Immature natural killer cell (primary cell): ENCODE measurements around the gene STMP1. TPM values are rescaled to one million over a fixed set of nuclear protein-coding genes. Genes with fewer than 3 reads are reported as not detected.
A peak's percentile ranks its signal among the peaks of the same experiment; 100 is the strongest.
"Not testable (repeated sequence)": the region's sequence is repeated elsewhere in the genome, so short reads cannot be mapped to it uniquely, and the experiment has no call there.

Experiments
- DNase-seq, 3 donors: peaks; one replicate each; pipeline ENCODE4 v3.0.0; 2022; ENCODE audit warnings: mixed read lengths in 1 of 3
- H3K27ac Mint-ChIP-seq, 6 donors: one replicate each; pipeline ENCODE4 v1.8.0; 2020; ENCODE audit warnings: mixed read lengths in 6 of 6, mild to moderate bottlenecking in 5 of 6, inconsistent platforms in 4 of 6, moderate library complexity in 3 of 6
- H3K27me3 Mint-ChIP-seq, 3 donors: one replicate each; pipeline ENCODE4 v1.8.0; 2020 to 2021; ENCODE audit warnings: low read depth in 3 of 3, mild to moderate bottlenecking in 3 of 3, mixed read lengths in 3 of 3, moderate library complexity in 3 of 3, inconsistent platforms in 1 of 3
- H3K36me3 Mint-ChIP-seq, 3 donors: one replicate each; pipeline ENCODE4 v1.8.0; 2020; ENCODE audit warnings: mixed read lengths in 3 of 3, inconsistent platforms in 2 of 3, mild to moderate bottlenecking in 2 of 3
- H3K4me1 Mint-ChIP-seq, 2 donors: one replicate each; pipeline ENCODE4 v1.8.0; 2020; ENCODE audit warnings: inconsistent platforms in 2 of 2, mild to moderate bottlenecking in 2 of 2, mixed read lengths in 2 of 2, moderate library complexity in 1 of 2
- H3K4me3 Mint-ChIP-seq, 5 donors: one replicate each; pipeline ENCODE4 v1.8.0; 2020; ENCODE audit warnings: mild to moderate bottlenecking in 5 of 5, mixed read lengths in 5 of 5, inconsistent platforms in 3 of 5, moderate library complexity in 3 of 5
- H3K9me3 Mint-ChIP-seq, 6 donors: one replicate each; pipeline ENCODE4 v1.8.0; 2020; ENCODE audit warnings: mild to moderate bottlenecking in 6 of 6, mixed read lengths in 6 of 6, inconsistent platforms in 4 of 6, moderate library complexity in 3 of 6
- polyA plus RNA-seq, 3 donors: library from polyadenylated mRNA; unstranded; fragments of 300-500 nt; fragmentation: Illumina TruSeq; gene quantifications; one replicate each; pipeline ENCODE4 v1.2.3, GENCODE V29; 2021

STMP1 gene
- polyA plus RNA-seq, result 10 to 100 TPM; 67.5 to 92.1 (median 74.8) TPM

GRCh38 chr7:135662373-135663114 lies at the start of gene STMP1:
Gene STMP1, plus strand, starts transcription at chr7:135662514.
- H3K4me3 Mint-ChIP-seq, result peak within 1 kb of the TSS; percentile 96 to 99 (median 97)
- no peaks in the 10 kb centered on the region for H3K9me3 Mint-ChIP-seq
- H3K27me3 Mint-ChIP-seq, result peaks cover 5 to 9% (median 7%) of the 10 kb centered on the region in 3 donors
- DNase-seq, result peak; percentile 94 to 95 (median 95)
- H3K27ac Mint-ChIP-seq, result peak within 1 kb of the TSS; percentile 86 to 97 (median 94)
- peaks cover 0 to 3% (median 3%) of the 10 kb centered on the region in 3 donors for H3K36me3 Mint-ChIP-seq
- peaks cover 31 to 41% of the 10 kb centered on the region in 2 donors for H3K4me1 Mint-ChIP-seq

GRCh38 chr7:135616136-135616535 lies 46.2 kb upstream of the STMP1 start:
- no peak for DNase-seq
- no peaks in the 10 kb centered on the region for H3K27me3 Mint-ChIP-seq
- H3K4me3 Mint-ChIP-seq, result no peak overlapping the region
- peaks cover 8 to 26% (median 25%) of the 10 kb centered on the region in 3 donors for H3K36me3 Mint-ChIP-seq
- H3K9me3 Mint-ChIP-seq, result no peaks in the 10 kb centered on the region
- H3K4me1 Mint-ChIP-seq, result no peaks in the 10 kb centered on the region
- no peak overlapping the region for H3K27ac Mint-ChIP-seq

- Mint-ChIP-seq H3K4me3 (no peak overlapping the region), H3K27me3 (no peaks in the 10 kb centered on the region), H3K4me1 (no peaks in the 10 kb centered on the region), H3K27ac (no peak overlapping the region), H3K36me3 (peaks cover 4 to 21% (median 18%) of the 10 kb centered on the region in 3 donors), H3K9me3 (no peaks in the 10 kb centered on the region)
- DNase-seq, result no peak
Measured at GRCh38 chr7:135617781-135618180, 44.5 kb upstream of the STMP1 start.

- H3K27ac Mint-ChIP-seq, result no peak overlapping the region
- no peak overlapping the region for H3K4me3 Mint-ChIP-seq
- H3K9me3 Mint-ChIP-seq, result no peaks in the 10 kb centered on the region
- DNase-seq, result no peak
- peaks cover 7 to 21% (median 21%) of the 10 kb centered on the region in 3 donors for H3K36me3 Mint-ChIP-seq
- no peaks in the 10 kb centered on the region for H3K4me1 Mint-ChIP-seq
- H3K27me3 Mint-ChIP-seq, result no peaks in the 10 kb centered on the region
Measured at GRCh38 chr7:135618510-135618909, 43.8 kb upstream of the STMP1 start.

- Mint-ChIP-seq H3K9me3 (no peaks in the 10 kb centered on the region), H3K4me3 (no peak overlapping the region), H3K27me3 (no peaks in the 10 kb centered on the region), H3K27ac (no peak overlapping the region), H3K4me1 (no peaks in the 10 kb centered on the region), H3K36me3 (peaks cover 17 to 33% (median 30%) of the 10 kb centered on the region in 3 donors)
- DNase-seq, result no peak
Measured at GRCh38 chr7:135620447-135620846, 41.9 kb upstream of the STMP1 start.

GRCh38 chr7:135620980-135621850 lies 41.1 kb upstream of the STMP1 start:
- H3K27ac Mint-ChIP-seq, result no peak overlapping the region
- no peak overlapping the region for H3K4me3 Mint-ChIP-seq
- no peaks in the 10 kb centered on the region for H3K27me3 Mint-ChIP-seq
- peak; percentile 18 to 33 (median 21) for DNase-seq
- no peaks in the 10 kb centered on the region for H3K4me1 Mint-ChIP-seq
- H3K36me3 Mint-ChIP-seq, result peaks cover 20 to 41% (median 37%) of the 10 kb centered on the region in 3 donors
- no peaks in the 10 kb centered on the region for H3K9me3 Mint-ChIP-seq

GRCh38 chr7:135634191-135634878 lies 28.0 kb upstream of the STMP1 start:
- DNase-seq, result no peak
- Mint-ChIP-seq H3K4me1 (no peaks in the 10 kb centered on the region), H3K27me3 (no peaks in the 10 kb centered on the region), H3K27ac (no peak overlapping the region), H3K36me3 (peaks cover 36 to 72% (median 40%) of the 10 kb centered on the region in 3 donors), H3K9me3 (no peaks in the 10 kb centered on the region), H3K4me3 (no peak overlapping the region)

- not testable (repeated sequence) for H3K4me1 Mint-ChIP-seq, H3K27ac Mint-ChIP-seq, DNase-seq, H3K9me3 Mint-ChIP-seq, H3K27me3 Mint-ChIP-seq, H3K4me3 Mint-ChIP-seq
- H3K36me3 Mint-ChIP-seq, result peaks cover 34 to 59% (median 34%) of the 10 kb centered on the region in 3 donors
Measured at GRCh38 chr7:135639690-135640089, 22.6 kb upstream of the STMP1 start.

- Mint-ChIP-seq H3K4me1 (no peaks in the 10 kb centered on the region), H3K4me3 (no peak overlapping the region), H3K36me3 (peaks cover 21 to 50% (median 31%) of the 10 kb centered on the region in 3 donors), H3K27me3 (peaks cover 0 to 2% (median 0%) of the 10 kb centered on the region in 3 donors), H3K27ac (peak overlapping the region in 1 of 6 donors; percentile 68), H3K9me3 (no peaks in the 10 kb centered on the region)
- no peak for DNase-seq
Measured at GRCh38 chr7:135644154-135644553, 18.2 kb upstream of the STMP1 start.

- H3K27me3 Mint-ChIP-seq, result peaks cover 0 to 2% (median 0%) of the 10 kb centered on the region in 3 donors
- no peak for DNase-seq
- H3K9me3 Mint-ChIP-seq, result no peaks in the 10 kb centered on the region
- H3K4me3 Mint-ChIP-seq, result no peak overlapping the region
- H3K4me1 Mint-ChIP-seq, result no peaks in the 10 kb centered on the region
- no peak overlapping the region for H3K27ac Mint-ChIP-seq
- H3K36me3 Mint-ChIP-seq, result peaks cover 18 to 45% (median 28%) of the 10 kb centered on the region in 3 donors
Measured at GRCh38 chr7:135644729-135645128, 17.6 kb upstream of the STMP1 start.

- H3K36me3 Mint-ChIP-seq, result peaks cover 20 to 39% (median 25%) of the 10 kb centered on the region in 3 donors
- no peaks in the 10 kb centered on the region for H3K4me1 Mint-ChIP-seq
- peaks cover 0 to 2% (median 0%) of the 10 kb centered on the region in 3 donors for H3K27me3 Mint-ChIP-seq
- H3K4me3 Mint-ChIP-seq, result no peak overlapping the region
- H3K27ac Mint-ChIP-seq, result no peak overlapping the region
- no peaks in the 10 kb centered on the region for H3K9me3 Mint-ChIP-seq
- DNase-seq, result peak; percentile 12 to 35 (median 32)
Measured at GRCh38 chr7:135645296-135645904, 16.9 kb upstream of the STMP1 start.

GRCh38 chr7:135647755-135648154 lies 14.6 kb upstream of the STMP1 start:
- H3K36me3 Mint-ChIP-seq, result peaks cover 14 to 30% (median 15%) of the 10 kb centered on the region in 3 donors
- no peaks in the 10 kb centered on the region for H3K4me1 Mint-ChIP-seq
- no peaks in the 10 kb centered on the region for H3K9me3 Mint-ChIP-seq
- no peak overlapping the region for H3K27ac Mint-ChIP-seq
- no peak for DNase-seq
- no peaks in the 10 kb centered on the region for H3K27me3 Mint-ChIP-seq
- H3K4me3 Mint-ChIP-seq, result no peak overlapping the region

GRCh38 chr7:135648235-135648634 lies 14.1 kb upstream of the STMP1 start:
- Mint-ChIP-seq H3K4me1 (no peaks in the 10 kb centered on the region), H3K27ac (no peak overlapping the region), H3K9me3 (no peaks in the 10 kb centered on the region), H3K36me3 (peaks cover 14 to 30% (median 15%) of the 10 kb centered on the region in 3 donors), H3K4me3 (no peak overlapping the region), H3K27me3 (no peaks in the 10 kb centered on the region)
- DNase-seq, result no peak
